Suppressor macrophage treated with lipopolysaccharide for 1 hour (primary cell): ENCODE measurements around the gene APOC3.

Experiments
- DNase-seq, 3 donors: peaks; one replicate each; pipeline ENCODE4 v3.0.0-alpha.2; 2020 to 2022

The APOC3 gene

DNA sequence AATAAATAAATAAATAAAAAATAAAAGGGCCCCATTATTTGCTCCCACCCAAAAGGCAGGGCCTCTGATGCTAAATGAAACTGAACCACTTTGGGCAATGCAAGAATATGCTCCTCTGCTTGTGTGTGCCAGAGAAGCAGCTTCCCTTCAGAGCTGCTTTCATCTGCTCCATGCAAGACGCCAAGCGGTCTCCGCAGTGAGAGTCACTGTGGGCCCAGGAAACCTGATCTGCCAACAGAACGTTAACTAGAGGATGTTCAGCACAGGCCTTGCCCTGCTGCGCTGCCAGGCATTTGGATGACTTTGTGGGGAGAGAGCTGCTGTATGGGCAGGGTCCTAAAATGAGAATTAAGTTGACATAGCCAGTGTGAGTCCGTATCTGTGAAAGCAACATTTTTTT lies 51.4 kb downstream of the APOC3 start:
- no peak for DNase-seq

DNA sequence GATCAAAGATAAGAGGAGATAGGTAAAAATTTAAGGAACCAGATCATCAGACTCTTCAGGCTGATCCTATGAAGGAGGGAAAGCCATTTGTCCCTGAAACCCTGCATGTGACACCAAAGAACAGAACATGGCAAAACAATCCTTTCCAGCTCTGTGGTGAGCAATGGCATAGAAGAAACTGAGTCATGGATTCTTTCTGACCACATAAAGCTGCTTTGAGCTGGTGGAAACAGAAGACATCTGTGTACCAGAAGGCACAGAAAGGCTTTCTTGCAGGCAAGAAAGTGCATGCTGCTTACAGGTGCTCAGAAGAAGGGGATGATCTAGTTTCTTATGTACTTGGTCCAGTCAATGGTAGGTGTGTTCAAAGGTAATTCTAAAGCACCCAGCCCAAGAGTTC lies 52.7 kb downstream of the APOC3 start:
- DNase-seq, result no peak
